Measurements from ENCODE around the gene SPATA17.

The SPATA17 gene

GRCh38 chr1:217781056-217781455 is 149.9 kb downstream of the SPATA17 start:
- no peak for TF ChIP-seq HDGF (IDR thresholded peaks at IDR 0.05; ENCODE audit: borderline replicate concordance)
- no peak for TF ChIP-seq CTBP1 (IDR thresholded peaks at IDR 0.05; ENCODE audit: borderline replicate concordance)
- TF ChIP-seq NFRKB (IDR thresholded peaks at IDR 0.05): no peak
- TF ChIP-seq BHLHE40 (IDR thresholded peaks at IDR 0.05; ENCODE audit: borderline replicate concordance): no peak
- TF ChIP-seq ELF4 (IDR thresholded peaks at IDR 0.05): no peak
- TF ChIP-seq ARNT (IDR thresholded peaks at IDR 0.05): no peak
- ChIA-PET POLR2A (no interaction called here), CTCF (no interaction called here)
- DNase-seq (ENCODE audit: extremely low spot score): no peak

- ChIA-PET POLR2A (no interaction called here), CTCF (no interaction called here)
- no peak for TF ChIP-seq ARNT (IDR thresholded peaks at IDR 0.05)
- TF ChIP-seq ZNF384 (IDR thresholded peaks at IDR 0.05): no peak
- TF ChIP-seq NFRKB (IDR thresholded peaks at IDR 0.05): no peak
- TF ChIP-seq BHLHE40 (IDR thresholded peaks at IDR 0.05; ENCODE audit: borderline replicate concordance): no peak
- TF ChIP-seq SP1 (IDR thresholded peaks at IDR 0.05): no peak
- TF ChIP-seq SUZ12 (IDR thresholded peaks at IDR 0.05): no peak
- no peak for TF ChIP-seq L3MBTL2 (conservative IDR thresholded peaks at IDR 0.05)
- no peak for TF ChIP-seq HDGF (IDR thresholded peaks at IDR 0.05; ENCODE audit: borderline replicate concordance)
- no peak for TF ChIP-seq FOXM1 (IDR thresholded peaks at IDR 0.05; ENCODE audit: borderline replicate concordance)
- no peak for TF ChIP-seq ELF4 (IDR thresholded peaks at IDR 0.05)
- TF ChIP-seq PKNOX1 (IDR thresholded peaks at IDR 0.05): no peak
- TF ChIP-seq TARDBP (IDR thresholded peaks at IDR 0.05): no peak
- no peak for TF ChIP-seq FOXK2 (IDR thresholded peaks at IDR 0.05)
- TF ChIP-seq LEF1 (IDR thresholded peaks at IDR 0.05; ENCODE audit: borderline replicate concordance): no peak
- TF ChIP-seq CTBP1 (IDR thresholded peaks at IDR 0.05; ENCODE audit: borderline replicate concordance): no peak
- TF ChIP-seq FOXA1 (IDR thresholded peaks at IDR 0.05): no peak
Observed at GRCh38 chr1:217791091-217791490, 159.9 kb downstream of the SPATA17 start.

GRCh38 chr1:217805792-217806191 is 174.6 kb downstream of the SPATA17 start:
- ChIA-PET CTCF (no interaction called here), POLR2A (no interaction called here)
- no peak for TF ChIP-seq PKNOX1 (IDR thresholded peaks at IDR 0.05)
- TF ChIP-seq CTBP1 (IDR thresholded peaks at IDR 0.05; ENCODE audit: borderline replicate concordance): no peak
- no peak for TF ChIP-seq LEF1 (IDR thresholded peaks at IDR 0.05; ENCODE audit: borderline replicate concordance)
- TF ChIP-seq FOXK2 (IDR thresholded peaks at IDR 0.05): no peak
- TF ChIP-seq HDGF (IDR thresholded peaks at IDR 0.05; ENCODE audit: borderline replicate concordance): no peak
- TF ChIP-seq ELF4 (IDR thresholded peaks at IDR 0.05): no peak
- no peak for TF ChIP-seq TARDBP (IDR thresholded peaks at IDR 0.05)
- TF ChIP-seq FOXA1 (IDR thresholded peaks at IDR 0.05): no peak
- no peak for TF ChIP-seq L3MBTL2 (conservative IDR thresholded peaks at IDR 0.05)
- TF ChIP-seq ZNF384 (IDR thresholded peaks at IDR 0.05): no peak
- no peak for TF ChIP-seq FOXM1 (IDR thresholded peaks at IDR 0.05; ENCODE audit: borderline replicate concordance)
- no peak for TF ChIP-seq SP1 (IDR thresholded peaks at IDR 0.05)
- no peak for TF ChIP-seq BHLHE40 (IDR thresholded peaks at IDR 0.05; ENCODE audit: borderline replicate concordance)
- TF ChIP-seq SUZ12 (IDR thresholded peaks at IDR 0.05): no peak
- TF ChIP-seq ARNT (IDR thresholded peaks at IDR 0.05): no peak
- TF ChIP-seq NFRKB (IDR thresholded peaks at IDR 0.05): no peak
- DNase-seq (ENCODE audit: extremely low spot score): no peak

More at GRCh38 chr1:217791091-217791490, 159.9 kb downstream of the SPATA17 start:
- DNase-seq (ENCODE audit: extremely low spot score): no peak

GRCh38 chr1:217812175-217812574 is 181.0 kb downstream of the SPATA17 start:
- TF ChIP-seq NFRKB (IDR thresholded peaks at IDR 0.05): no peak
- CTCF ChIA-PET: no interaction called here
- no peak for DNase-seq (ENCODE audit: extremely low spot score)
- POLR2A ChIA-PET: no interaction called here

- TF ChIP-seq BHLHE40 (IDR thresholded peaks at IDR 0.05; ENCODE audit: borderline replicate concordance) (no peak), HDGF (IDR thresholded peaks at IDR 0.05; ENCODE audit: borderline replicate concordance) (no peak), ELF4 (IDR thresholded peaks at IDR 0.05) (no peak)
- POLR2A ChIA-PET: no interaction called here
- no peak for DNase-seq (ENCODE audit: extremely low spot score)
- CTCF ChIA-PET: no interaction called here
Observed at GRCh38 chr1:217813031-217813430, 181.9 kb downstream of the SPATA17 start.

- CTCF ChIA-PET: no interaction called here
- TF ChIP-seq CTBP1 (IDR thresholded peaks at IDR 0.05; ENCODE audit: borderline replicate concordance): no peak
- no peak for TF ChIP-seq SUZ12 (IDR thresholded peaks at IDR 0.05)
- TF ChIP-seq PKNOX1 (IDR thresholded peaks at IDR 0.05): no peak
- TF ChIP-seq ZNF384 (IDR thresholded peaks at IDR 0.05): no peak
- no peak for TF ChIP-seq BHLHE40 (IDR thresholded peaks at IDR 0.05; ENCODE audit: borderline replicate concordance)
- no peak for TF ChIP-seq ELF4 (IDR thresholded peaks at IDR 0.05)
- TF ChIP-seq L3MBTL2 (conservative IDR thresholded peaks at IDR 0.05): no peak
- no peak for TF ChIP-seq ARNT (IDR thresholded peaks at IDR 0.05)
- no peak for TF ChIP-seq LEF1 (IDR thresholded peaks at IDR 0.05; ENCODE audit: borderline replicate concordance)
- no peak for TF ChIP-seq NFRKB (IDR thresholded peaks at IDR 0.05)
- TF ChIP-seq TARDBP (IDR thresholded peaks at IDR 0.05): no peak
- TF ChIP-seq FOXM1 (IDR thresholded peaks at IDR 0.05; ENCODE audit: borderline replicate concordance): no peak
- no peak for TF ChIP-seq SP1 (IDR thresholded peaks at IDR 0.05)
- TF ChIP-seq FOXK2 (IDR thresholded peaks at IDR 0.05): no peak
- no peak for TF ChIP-seq FOXA1 (IDR thresholded peaks at IDR 0.05)
- TF ChIP-seq HDGF (IDR thresholded peaks at IDR 0.05; ENCODE audit: borderline replicate concordance): no peak
- POLR2A ChIA-PET: no interaction called here
- DNase-seq (ENCODE audit: extremely low spot score): no peak
Observed at GRCh38 chr1:217837691-217838090, 206.5 kb downstream of the SPATA17 start.

- POLR2A ChIA-PET: no interaction called here
- DNase-seq (ENCODE audit: extremely low spot score): no peak
- TF ChIP-seq NFRKB (IDR thresholded peaks at IDR 0.05): no peak
- no peak for TF ChIP-seq ELF4 (IDR thresholded peaks at IDR 0.05)
- TF ChIP-seq ZNF384 (IDR thresholded peaks at IDR 0.05): no peak
- TF ChIP-seq SP1 (IDR thresholded peaks at IDR 0.05): no peak
- TF ChIP-seq PKNOX1 (IDR thresholded peaks at IDR 0.05): no peak
- no peak for TF ChIP-seq L3MBTL2 (conservative IDR thresholded peaks at IDR 0.05)
- TF ChIP-seq FOXK2 (IDR thresholded peaks at IDR 0.05): no peak
- TF ChIP-seq HDGF (IDR thresholded peaks at IDR 0.05; ENCODE audit: borderline replicate concordance): no peak
- no peak for TF ChIP-seq BHLHE40 (IDR thresholded peaks at IDR 0.05; ENCODE audit: borderline replicate concordance)
- no peak for TF ChIP-seq FOXA1 (IDR thresholded peaks at IDR 0.05)
- no peak for TF ChIP-seq LEF1 (IDR thresholded peaks at IDR 0.05; ENCODE audit: borderline replicate concordance)
- TF ChIP-seq ARNT (IDR thresholded peaks at IDR 0.05): no peak
- TF ChIP-seq CTBP1 (IDR thresholded peaks at IDR 0.05; ENCODE audit: borderline replicate concordance): no peak
- TF ChIP-seq SUZ12 (IDR thresholded peaks at IDR 0.05): no peak
- no peak for TF ChIP-seq FOXM1 (IDR thresholded peaks at IDR 0.05; ENCODE audit: borderline replicate concordance)
- no peak for TF ChIP-seq TARDBP (IDR thresholded peaks at IDR 0.05)
- CTCF ChIA-PET: no interaction called here
Observed at GRCh38 chr1:217839161-217839560, 208.0 kb downstream of the SPATA17 start.
